A673 (cell line): ENCODE results near the gene FOXN3.

ENCODE experiments used
- EZH2 ChIP-seq: fragments of 200-600 bp; sonication (generic); IDR thresholded peaks from 2 replicates; pipeline ENCODE4 v1.6.1; 2017; ENCODE audit warnings: borderline replicate concordance, low read depth, mild to moderate bottlenecking, mixed read lengths, antibody characterized with exemption, low read length; ENCODE audit not compliant: poor library complexity, severe bottlenecking
- TF ChIP-seq, protein P1 (sequence below): fragments of 300-800, 200-600 bp; sonication (generic); conservative IDR thresholded peaks from 2 replicates; pipeline ENCODE4 v1.5.1; 2017; ENCODE audit warnings: low read depth, mild to moderate bottlenecking, antibody characterized with exemption, low read length, moderate library complexity, mixed read lengths

DNA sequence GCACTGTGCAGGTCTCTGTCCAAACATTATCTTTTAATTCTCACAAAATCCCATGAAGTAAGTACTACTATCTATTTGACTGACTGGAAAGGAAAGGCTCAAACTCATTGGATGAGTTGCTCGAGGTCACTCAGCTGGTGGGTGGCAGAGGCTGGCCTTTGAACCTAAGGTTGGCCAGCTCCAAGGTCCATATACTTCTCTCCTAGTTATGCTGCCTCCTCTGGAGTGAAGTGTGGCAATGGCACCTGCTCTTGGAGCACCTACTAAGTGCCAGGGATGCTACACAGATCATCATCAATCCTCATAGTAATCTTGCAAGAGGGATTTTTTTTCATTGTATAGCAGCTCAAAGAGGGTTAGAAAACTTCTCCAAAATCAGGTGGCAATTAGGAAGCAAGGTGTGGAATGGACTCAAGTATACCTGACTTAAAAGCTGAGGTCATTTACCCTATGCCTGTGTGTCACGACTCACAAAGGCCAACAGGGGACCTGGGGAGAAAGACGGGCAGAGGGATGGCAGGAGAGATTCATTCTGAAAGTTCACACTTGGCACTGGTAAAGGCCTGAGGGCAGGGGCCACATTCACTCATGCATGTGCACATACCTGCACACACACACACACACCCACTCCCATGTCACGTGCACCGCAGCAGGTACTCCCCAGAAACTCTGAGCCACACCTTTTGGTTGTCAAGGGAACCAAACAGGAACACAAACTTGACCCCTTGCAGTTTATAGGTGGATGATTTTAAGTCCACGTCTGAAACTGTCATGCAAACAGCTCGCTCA is 146.4 kb downstream of the FOXN3 start:
- TF ChIP-seq, protein P1, sequence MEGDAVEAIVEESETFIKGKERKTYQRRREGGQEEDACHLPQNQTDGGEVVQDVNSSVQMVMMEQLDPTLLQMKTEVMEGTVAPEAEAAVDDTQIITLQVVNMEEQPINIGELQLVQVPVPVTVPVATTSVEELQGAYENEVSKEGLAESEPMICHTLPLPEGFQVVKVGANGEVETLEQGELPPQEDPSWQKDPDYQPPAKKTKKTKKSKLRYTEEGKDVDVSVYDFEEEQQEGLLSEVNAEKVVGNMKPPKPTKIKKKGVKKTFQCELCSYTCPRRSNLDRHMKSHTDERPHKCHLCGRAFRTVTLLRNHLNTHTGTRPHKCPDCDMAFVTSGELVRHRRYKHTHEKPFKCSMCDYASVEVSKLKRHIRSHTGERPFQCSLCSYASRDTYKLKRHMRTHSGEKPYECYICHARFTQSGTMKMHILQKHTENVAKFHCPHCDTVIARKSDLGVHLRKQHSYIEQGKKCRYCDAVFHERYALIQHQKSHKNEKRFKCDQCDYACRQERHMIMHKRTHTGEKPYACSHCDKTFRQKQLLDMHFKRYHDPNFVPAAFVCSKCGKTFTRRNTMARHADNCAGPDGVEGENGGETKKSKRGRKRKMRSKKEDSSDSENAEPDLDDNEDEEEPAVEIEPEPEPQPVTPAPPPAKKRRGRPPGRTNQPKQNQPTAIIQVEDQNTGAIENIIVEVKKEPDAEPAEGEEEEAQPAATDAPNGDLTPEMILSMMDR, result no peak
- TF ChIP-seq EZH2, result no peak
